Activated naive CD8-positive, alpha-beta T cell treated with anti-CD3 and anti-CD28 coated beads, Interleukin-2, amount 10 ng/mL, durations not matched to agents 7 days and 5 days (primary cell): ENCODE results near the gene KIF25. TPM values are rescaled to one million over a fixed set of nuclear protein-coding genes. Genes with fewer than 3 reads are reported as not detected.
"Not testable (repeated sequence)": the region's sequence is repeated elsewhere in the genome, so short reads cannot be mapped to it uniquely, and the experiment has no call there.

ENCODE experiments used
- ATAC-seq: fragments of 150-1000 bp; cut with Tn5 transposase; one replicate; pipeline ENCODE4 v1.10.0; 2021; ENCODE audit warnings: low read depth, moderate library complexity
- POLR2A ChIA-PET: fragments of 350-600 bp; sonication (Branson Sonifier 250); formaldehyde crosslinking; loops from one replicate; lab custom pipeline; 2021; ENCODE audit warnings: antibody characterized with exemption; lab: Charles Lee
- DNase-seq: peaks from one replicate; pipeline ENCODE4 v3.0.0; 2021
- H3K27ac Mint-ChIP-seq: one replicate; pipeline ENCODE4 v1.8.0; 2022; ENCODE audit warnings: mild to moderate bottlenecking, mixed read lengths
- H3K27me3 Mint-ChIP-seq: one replicate; pipeline ENCODE4 v1.8.0; 2022; ENCODE audit warnings: mild to moderate bottlenecking, moderate library complexity, mixed read lengths
- H3K36me3 Mint-ChIP-seq: one replicate; pipeline ENCODE4 v1.8.0; 2021; ENCODE audit warnings: mild to moderate bottlenecking, mixed read lengths
- H3K4me1 Mint-ChIP-seq: one replicate; pipeline ENCODE4 v1.8.0; 2021; ENCODE audit warnings: mixed read lengths
- H3K4me3 Mint-ChIP-seq: one replicate; pipeline ENCODE4 v1.8.0; 2022; ENCODE audit warnings: mild to moderate bottlenecking, moderate library complexity, mixed read lengths
- H3K9me3 Mint-ChIP-seq: one replicate; pipeline ENCODE4 v1.8.0; 2021; ENCODE audit warnings: mixed read lengths
- total RNA-seq, 2 experiments: library from RNA; stranded (reverse); gene quantifications; one replicate each; pipeline ENCODE4 v1.2.3, GENCODE V29; 2021

Gene KIF25
- total RNA-seq, 2 experiments from 2014 or later, result not detected

DNA sequence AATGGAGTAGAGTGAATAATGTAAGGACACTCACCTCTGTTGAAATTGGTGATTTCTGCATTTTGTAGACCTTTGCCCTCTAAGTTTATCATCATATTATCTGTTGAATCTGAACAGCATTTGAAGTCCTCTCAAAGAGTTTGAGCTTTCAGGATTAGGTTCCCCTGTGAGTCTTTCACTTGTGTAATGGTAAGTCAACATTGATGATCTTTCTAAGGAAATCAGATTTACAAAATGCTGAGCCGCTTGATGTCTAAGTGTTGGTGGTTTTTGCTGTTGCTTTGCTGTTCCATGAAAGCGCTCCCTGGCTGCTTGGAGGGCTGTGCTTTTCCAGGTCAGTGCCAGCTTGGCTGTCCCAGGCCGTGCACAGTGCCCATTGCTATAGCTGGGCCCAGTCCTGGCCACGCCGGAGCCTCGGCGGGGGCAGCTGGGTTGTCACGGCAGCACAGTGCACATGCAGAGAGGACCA lies 33.8 kb upstream of the KIF25 start:
- Mint-ChIP-seq H3K27me3 (no peaks in the 10 kb centered on the region), H3K4me1 (peaks cover 4% of the 10 kb centered on the region), H3K9me3 (no peaks in the 10 kb centered on the region), H3K27ac (no peak overlapping the region), H3K36me3 (peaks cover 19% of the 10 kb centered on the region), H3K4me3 (no peak overlapping the region)
- POLR2A ChIA-PET, result no interaction called here
- ATAC-seq (no peak), DNase-seq (no peak)

DNA sequence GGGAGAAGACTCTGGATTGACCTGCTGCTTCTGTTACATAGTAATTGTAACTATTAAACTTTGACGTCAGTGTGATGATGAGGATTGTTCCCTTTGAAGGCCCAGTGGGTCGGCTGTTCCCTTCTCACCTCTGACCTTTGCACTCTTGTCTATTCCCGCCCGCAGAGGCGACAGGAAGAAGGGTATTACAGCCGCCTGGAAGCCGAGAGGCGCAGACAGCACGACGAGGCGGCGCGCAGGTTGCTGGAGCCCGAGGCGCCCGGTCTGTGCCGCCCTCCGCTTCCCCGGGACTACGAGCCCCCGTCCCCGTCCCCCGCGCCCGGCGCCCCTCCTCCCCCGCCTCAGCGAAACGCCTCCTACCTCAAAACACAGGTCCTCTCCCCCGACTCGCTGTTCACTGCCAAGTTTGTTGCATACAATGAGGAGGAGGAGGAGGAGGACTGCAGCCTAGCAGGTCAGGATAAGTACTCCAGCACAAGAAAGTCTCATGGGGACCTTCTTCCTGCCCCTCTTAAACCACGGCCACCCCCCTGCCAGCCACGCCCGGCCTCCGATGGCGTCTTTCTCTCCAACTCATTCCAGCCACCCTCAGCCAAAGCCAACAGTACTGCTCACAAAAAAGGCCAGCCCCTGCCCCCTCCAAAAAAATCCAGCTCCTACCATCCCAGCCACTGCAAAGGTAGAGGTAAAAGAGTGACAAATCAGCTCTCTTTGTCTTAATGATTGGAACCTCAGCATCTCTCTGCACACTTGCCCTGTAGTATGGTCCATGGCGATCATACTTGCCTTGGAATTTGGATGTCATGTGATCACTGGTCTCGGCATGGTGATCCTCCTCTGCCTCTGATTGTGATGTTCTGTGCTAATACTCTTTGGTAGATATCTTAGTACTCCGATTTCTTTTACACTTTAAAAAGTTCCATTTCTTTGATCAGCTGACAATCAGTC lies 31.6 kb upstream of the KIF25 start:
- Mint-ChIP-seq H3K4me1 (peaks cover 4% of the 10 kb centered on the region), H3K4me3 (no peak overlapping the region), H3K9me3 (no peaks in the 10 kb centered on the region), H3K27me3 (no peaks in the 10 kb centered on the region), H3K27ac (peak overlapping the region; percentile 42), H3K36me3 (peaks cover 19% of the 10 kb centered on the region)
- POLR2A ChIA-PET, result no interaction called here
- ATAC-seq (no peak), DNase-seq (no peak)

DNA sequence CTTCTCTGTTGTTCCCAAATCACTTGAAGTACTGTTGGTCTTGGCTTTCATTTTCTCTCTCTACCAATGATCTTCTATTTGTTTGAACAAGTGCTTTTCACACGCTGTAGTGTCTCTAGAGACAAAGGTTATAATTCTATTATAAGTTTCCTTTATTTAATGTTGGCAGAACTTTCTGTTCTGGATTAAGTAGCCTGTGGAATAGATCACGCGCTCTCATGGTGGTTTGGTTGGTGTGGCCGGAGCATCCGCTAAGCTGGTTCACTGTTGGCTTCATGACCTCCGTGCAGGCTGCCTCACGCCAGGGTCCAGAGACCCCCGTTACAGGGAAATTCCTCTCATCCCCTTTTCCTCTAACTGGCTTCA lies 30.9 kb upstream of the KIF25 start:
- Mint-ChIP-seq H3K36me3 (peaks cover 19% of the 10 kb centered on the region), H3K4me3 (no peak overlapping the region), H3K4me1 (peaks cover 4% of the 10 kb centered on the region), H3K27me3 (no peaks in the 10 kb centered on the region), H3K27ac (no peak overlapping the region), H3K9me3 (no peaks in the 10 kb centered on the region)
- POLR2A ChIA-PET, result no interaction called here
- ATAC-seq, result no peak
- DNase-seq, result no peak

DNA sequence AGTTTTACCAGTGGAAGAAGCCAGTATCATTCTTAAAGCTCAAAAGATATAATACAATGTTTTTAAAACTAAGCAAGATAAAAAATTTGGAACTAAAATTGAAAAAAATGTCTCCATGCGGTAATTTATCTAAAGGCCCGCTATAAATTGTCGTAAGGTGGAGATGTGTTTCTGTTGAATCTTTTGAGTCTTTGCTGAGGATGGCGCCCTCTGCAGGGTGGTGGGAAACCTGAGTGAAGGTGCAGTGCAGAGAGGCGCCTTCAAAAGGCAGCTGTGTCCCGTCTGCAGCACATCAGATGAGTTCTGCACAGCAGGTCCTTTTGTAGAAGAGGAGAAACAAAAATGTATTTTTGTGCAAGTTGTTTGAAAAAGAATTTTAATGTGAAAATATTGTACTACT lies 29.4 kb upstream of the KIF25 start:
- no peak for ATAC-seq
- Mint-ChIP-seq H3K4me3 (no peak overlapping the region), H3K27me3 (no peaks in the 10 kb centered on the region), H3K4me1 (peaks cover 4% of the 10 kb centered on the region), H3K36me3 (peaks cover 12% of the 10 kb centered on the region), H3K27ac (no peak overlapping the region), H3K9me3 (no peaks in the 10 kb centered on the region)
- POLR2A ChIA-PET, result no interaction called here
- DNase-seq, result no peak

DNA sequence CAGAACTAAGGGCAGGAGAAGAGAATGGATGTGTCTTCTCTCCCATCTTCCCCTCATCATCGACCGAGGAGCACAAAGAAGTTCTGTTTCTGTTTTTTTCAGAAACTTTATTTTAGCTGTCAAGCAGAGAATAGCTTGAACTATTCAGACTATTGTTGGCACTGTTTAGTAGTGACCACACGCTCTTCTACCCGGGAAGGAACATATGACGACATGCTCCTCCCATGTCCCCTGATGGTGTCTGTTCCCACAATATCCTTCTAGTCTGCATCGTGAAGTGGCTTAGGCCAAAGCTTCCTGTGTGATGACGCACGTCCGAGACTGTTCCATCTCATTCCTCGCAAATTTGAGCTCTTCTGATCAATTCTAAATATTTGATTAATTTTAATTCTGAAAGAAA lies 27.2 kb upstream of the KIF25 start:
- Mint-ChIP-seq H3K27me3 (no peaks in the 10 kb centered on the region), H3K4me1 (peaks cover under 1% of the 10 kb centered on the region), H3K4me3 (no peak overlapping the region), H3K9me3 (no peaks in the 10 kb centered on the region), H3K27ac (no peak overlapping the region), H3K36me3 (peaks cover 9% of the 10 kb centered on the region)
- DNase-seq (no peak), ATAC-seq (no peak)
- POLR2A ChIA-PET, result no interaction called here

DNA sequence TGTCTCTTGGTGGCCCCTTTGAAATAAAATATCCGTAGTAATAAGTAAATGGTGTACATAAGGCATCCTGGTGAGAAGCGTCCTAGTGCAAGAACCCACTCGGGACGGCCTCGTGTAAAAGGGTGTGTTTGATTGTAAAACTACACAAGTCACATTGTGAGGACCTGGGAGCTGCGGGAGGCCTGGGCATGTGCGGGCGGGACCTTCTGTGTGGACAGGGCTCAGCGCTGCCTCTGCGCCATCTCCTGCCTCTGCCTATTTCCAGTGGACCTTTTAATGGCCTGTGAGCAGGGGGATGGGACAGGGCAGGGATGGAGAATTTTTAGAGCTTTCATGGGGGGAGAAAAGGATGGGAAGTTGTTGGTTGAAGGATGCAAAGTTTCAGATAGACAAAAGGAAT lies 25.3 kb upstream of the KIF25 start:
- no peaks in the 10 kb centered on the region for H3K9me3 Mint-ChIP-seq
- DNase-seq (no peak), ATAC-seq (no peak)
- peaks cover 4% of the 10 kb centered on the region for H3K36me3 Mint-ChIP-seq
- H3K27me3 Mint-ChIP-seq, result no peaks in the 10 kb centered on the region
- POLR2A ChIA-PET, result no interaction called here
- no peak overlapping the region for H3K27ac Mint-ChIP-seq
- no peaks in the 10 kb centered on the region for H3K4me1 Mint-ChIP-seq
- H3K4me3 Mint-ChIP-seq, result no peak overlapping the region

DNA sequence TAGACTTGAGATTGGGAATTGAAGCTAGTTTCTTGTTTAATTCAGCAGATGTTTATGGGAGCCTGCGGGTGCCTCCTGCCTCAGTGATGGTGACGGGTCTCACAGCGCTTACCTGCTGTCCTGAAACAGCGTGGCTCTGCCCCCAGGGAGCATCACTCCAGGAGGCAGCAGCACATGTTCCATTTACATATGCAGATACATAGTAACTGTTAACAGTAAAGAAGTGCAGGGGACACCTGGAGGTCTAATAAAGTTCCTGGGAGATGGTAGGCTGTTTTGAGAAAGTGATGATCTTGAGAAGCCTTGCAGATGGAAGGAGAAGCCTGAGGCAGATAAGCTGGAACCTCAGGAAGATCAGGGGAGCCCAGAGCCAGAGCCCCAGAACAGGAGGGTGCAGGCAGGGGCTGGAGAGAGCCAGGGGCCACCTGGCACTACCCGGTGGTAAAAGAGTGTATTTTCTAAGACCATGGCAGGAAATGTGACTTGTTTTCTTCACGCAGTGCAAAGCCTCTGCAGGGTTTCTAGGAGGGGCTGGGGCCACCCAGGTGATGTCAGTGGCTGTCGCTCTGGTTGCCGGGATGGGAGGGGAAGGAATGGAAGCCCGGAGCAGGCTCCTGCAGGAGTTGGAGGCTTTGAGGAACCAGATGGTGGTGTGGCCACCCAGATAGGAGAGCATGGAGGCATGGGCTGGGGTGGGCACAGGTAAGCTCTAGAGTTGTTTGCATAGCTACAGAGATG lies 24.2 kb upstream of the KIF25 start:
- no peak for ATAC-seq
- H3K36me3 Mint-ChIP-seq, result no peaks in the 10 kb centered on the region
- H3K27ac Mint-ChIP-seq, result no peak overlapping the region
- POLR2A ChIA-PET, result no interaction called here
- H3K4me1 Mint-ChIP-seq, result no peaks in the 10 kb centered on the region
- DNase-seq, result no peak
- H3K9me3 Mint-ChIP-seq, result no peaks in the 10 kb centered on the region
- no peaks in the 10 kb centered on the region for H3K27me3 Mint-ChIP-seq
- H3K4me3 Mint-ChIP-seq, result no peak overlapping the region

DNA sequence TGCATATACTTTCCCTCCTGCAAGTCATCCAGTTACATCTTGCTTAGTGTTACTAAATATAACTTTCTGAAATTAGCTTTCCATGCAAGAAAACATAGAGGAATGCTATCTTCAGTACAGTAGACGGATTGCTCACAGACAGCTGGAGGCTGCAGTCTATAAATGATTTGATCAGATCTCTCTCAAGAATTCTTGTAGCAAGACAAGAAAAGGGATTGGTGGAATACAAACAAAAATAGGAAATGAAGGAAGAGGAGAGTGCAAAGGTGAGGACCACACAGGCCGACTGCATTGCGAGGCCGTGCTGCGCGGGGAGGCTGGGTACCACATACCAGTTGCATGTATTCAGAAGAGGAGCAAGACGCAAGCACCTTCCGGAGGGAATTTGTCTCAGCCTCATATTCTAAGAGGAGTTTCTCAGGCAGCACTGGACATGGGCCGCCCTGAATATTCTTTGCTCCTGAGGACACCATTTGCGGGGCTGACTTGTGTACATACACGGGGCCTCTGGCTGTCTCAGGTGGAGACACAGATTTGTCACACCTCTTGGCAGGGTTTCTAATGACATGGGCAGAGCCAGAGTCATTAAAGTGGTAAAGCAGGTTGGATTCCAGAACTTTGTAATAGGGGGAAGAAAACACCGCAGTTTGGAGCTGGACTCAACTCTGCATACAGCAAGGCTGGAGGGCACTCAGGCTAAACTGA lies 22.7 kb upstream of the KIF25 start:
- Mint-ChIP-seq H3K27ac (no peak overlapping the region), H3K36me3 (no peaks in the 10 kb centered on the region), H3K4me3 (no peak overlapping the region), H3K4me1 (no peaks in the 10 kb centered on the region), H3K9me3 (no peaks in the 10 kb centered on the region), H3K27me3 (no peaks in the 10 kb centered on the region)
- no peak for DNase-seq
- POLR2A ChIA-PET, result no interaction called here
- no peak for ATAC-seq

DNA sequence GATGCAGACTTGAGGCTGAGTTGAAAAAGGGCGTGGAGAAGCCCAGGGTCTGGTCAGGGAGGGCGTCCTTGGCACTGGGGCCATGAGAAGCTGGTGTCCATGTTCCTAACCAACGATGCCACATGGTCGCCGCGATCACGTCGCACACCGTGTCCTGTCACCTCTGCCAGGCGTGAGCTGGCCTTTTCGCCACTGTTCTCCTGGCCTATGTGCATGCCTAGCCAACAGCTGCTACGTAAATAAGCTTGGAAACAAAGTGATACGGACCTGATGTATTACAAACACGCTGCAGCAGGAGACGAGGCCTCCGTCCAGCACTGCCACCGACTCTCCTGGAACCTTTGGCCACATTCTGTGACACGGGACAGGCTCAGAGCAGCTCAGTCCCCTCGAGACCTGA lies 22.0 kb upstream of the KIF25 start:
- ATAC-seq, result no peak
- no peak overlapping the region for H3K27ac Mint-ChIP-seq
- no peaks in the 10 kb centered on the region for H3K9me3 Mint-ChIP-seq
- DNase-seq, result no peak
- no peaks in the 10 kb centered on the region for H3K4me1 Mint-ChIP-seq
- no peak overlapping the region for H3K4me3 Mint-ChIP-seq
- POLR2A ChIA-PET, result no interaction called here
- no peaks in the 10 kb centered on the region for H3K36me3 Mint-ChIP-seq
- H3K27me3 Mint-ChIP-seq, result no peaks in the 10 kb centered on the region

DNA sequence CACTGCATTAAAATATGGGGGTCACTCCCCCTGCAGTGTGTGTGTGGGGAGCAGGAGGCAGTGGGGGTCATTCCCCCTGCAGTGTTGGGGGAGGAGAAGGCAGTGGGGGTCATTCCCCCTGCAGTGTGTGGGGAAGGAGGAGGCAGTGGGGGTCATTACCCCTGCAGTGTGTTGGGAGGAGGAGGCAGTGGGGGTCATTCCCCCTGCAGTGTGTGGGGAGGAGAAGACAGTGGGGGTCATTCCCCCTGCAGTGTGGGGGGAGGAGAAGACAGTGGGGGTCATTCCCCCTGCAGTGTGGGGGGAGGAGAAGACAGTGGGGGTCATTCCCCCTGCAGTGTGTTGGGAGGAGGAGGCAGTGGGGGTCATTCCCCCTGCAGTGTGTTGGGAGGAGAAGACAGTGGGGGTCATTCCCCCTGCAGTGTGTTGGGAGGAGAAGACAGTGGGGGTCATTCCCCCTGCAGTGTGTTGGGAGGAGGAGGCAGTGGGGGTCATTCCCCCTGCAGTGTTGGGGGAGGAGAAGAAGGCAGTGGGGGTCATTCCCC lies 21.3 kb upstream of the KIF25 start:
- H3K36me3 Mint-ChIP-seq, H3K27me3 Mint-ChIP-seq, POLR2A ChIA-PET, H3K27ac Mint-ChIP-seq, H3K9me3 Mint-ChIP-seq, H3K4me1 Mint-ChIP-seq, H3K4me3 Mint-ChIP-seq, DNase-seq, ATAC-seq: not testable (repeated sequence)

DNA sequence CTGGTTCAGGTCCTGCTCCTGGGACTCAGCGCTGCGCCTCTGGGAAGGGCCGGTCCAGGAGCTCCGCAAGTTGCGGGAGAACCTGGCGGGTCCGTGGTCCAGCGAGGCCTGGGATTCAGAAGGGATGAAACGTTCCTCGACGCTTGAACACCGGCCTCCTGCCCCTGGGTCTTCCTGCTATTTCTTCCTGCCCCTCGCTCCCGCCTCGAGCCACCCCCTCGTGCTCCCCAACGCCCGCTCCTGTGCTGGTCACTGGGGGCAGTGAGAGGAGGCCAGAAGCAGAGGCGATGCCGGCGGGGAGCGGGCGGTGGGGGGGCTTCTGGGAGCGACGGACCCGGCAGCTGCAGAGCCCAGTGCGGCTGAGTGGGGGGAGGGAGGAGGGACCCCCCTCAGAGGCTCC lies 20.8 kb upstream of the KIF25 start:
- DNase-seq (no peak), ATAC-seq (no peak)
- Mint-ChIP-seq H3K27ac (no peak overlapping the region), H3K36me3 (no peaks in the 10 kb centered on the region), H3K27me3 (no peaks in the 10 kb centered on the region), H3K4me1 (peaks cover 2% of the 10 kb centered on the region), H3K9me3 (no peaks in the 10 kb centered on the region), H3K4me3 (no peak overlapping the region)
- POLR2A ChIA-PET, result no interaction called here

DNA sequence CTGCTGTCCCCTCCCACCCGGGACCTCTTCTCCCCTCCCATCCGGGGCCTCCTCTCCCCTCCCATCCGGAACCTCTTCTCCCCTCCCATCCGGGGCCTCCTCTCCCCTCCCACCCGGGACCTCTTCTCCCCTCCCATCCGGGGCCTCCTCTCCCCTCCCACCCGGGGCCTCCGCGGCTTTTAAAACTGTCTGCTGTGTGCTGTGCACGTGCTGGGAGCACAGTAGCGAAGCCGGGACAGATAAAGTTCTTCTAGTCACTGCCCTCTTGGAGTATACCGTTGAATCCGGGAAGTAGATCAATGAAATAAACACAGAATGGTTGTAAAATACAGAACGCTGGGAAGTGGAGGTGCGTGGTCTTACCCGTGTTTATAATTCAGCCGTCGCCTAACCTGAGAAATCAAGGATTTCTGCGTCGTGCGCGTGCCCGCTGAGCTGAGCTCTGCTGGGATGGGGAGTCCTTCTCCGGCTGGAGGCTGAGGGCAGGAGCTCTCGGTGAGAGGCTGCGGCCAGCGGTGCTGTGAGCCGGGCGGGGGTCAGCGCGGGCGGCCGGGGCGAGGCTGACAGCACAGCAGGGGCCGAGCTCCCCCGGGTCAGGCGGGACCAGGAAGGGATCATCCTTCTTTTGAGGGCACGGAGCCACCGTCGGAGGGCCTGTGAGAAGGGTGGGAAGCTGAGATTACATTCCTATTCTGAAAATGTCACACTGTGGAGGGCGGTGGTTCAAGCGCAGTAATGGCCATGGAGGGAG lies 19.6 kb upstream of the KIF25 start:
- ATAC-seq, result no peak
- Mint-ChIP-seq H3K27ac (no peak overlapping the region), H3K4me1 (peaks cover 2% of the 10 kb centered on the region), H3K9me3 (no peaks in the 10 kb centered on the region), H3K27me3 (no peaks in the 10 kb centered on the region), H3K4me3 (no peak overlapping the region), H3K36me3 (peaks cover 1% of the 10 kb centered on the region)
- DNase-seq, result no peak
- POLR2A ChIA-PET, result no interaction called here

DNA sequence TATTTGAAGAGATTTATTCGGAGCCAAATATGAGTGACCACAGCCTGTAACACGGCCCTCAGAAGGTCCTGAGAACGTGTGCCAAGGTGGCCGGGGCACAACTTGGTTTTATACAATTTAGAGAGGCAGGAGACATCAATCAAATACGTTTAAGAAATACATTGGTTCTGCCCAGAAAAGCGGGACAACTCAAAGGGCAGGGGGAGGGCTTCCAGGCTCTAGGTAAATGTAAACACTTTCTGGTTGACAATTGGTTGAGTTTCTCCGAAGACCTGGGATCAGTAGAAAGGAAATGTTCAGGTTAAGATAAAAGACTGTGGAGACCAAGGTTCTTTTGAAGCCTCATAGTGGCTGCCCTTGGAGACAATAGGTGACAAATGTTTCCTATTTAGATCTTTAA lies 18.9 kb upstream of the KIF25 start:
- no peak overlapping the region for H3K4me3 Mint-ChIP-seq
- H3K27me3 Mint-ChIP-seq, result no peaks in the 10 kb centered on the region
- no peak overlapping the region for H3K27ac Mint-ChIP-seq
- H3K4me1 Mint-ChIP-seq, result peaks cover 2% of the 10 kb centered on the region
- peaks cover 1% of the 10 kb centered on the region for H3K36me3 Mint-ChIP-seq
- ATAC-seq (no peak), DNase-seq (no peak)
- H3K9me3 Mint-ChIP-seq, result no peaks in the 10 kb centered on the region
- POLR2A ChIA-PET, result no interaction called here
